Lung (tissue), 12 donors: ENCODE data around the gene PLEKHG4B. TPM values are rescaled to one million over a fixed set of nuclear protein-coding genes. Genes with fewer than 3 reads are reported as not detected.
"Not testable (repeated sequence)": the region's sequence is repeated elsewhere in the genome, so short reads cannot be mapped to it uniquely, and the experiment has no call there.

ENCODE experiments used
- ATAC-seq: fragments of 200-7000 bp; cut with Tn5 transposase; one replicate; pipeline ENCODE4 v1.9.1; 2020; ENCODE audit warnings: moderate number of reproducible peaks; ENCODE audit not compliant: insufficient read depth, low FRiP score
- DNase-seq, 3 donors: peaks; one replicate each; pipeline ENCODE4 v3.0.0-alpha.2; 2013 to 2017
- H3K27ac ChIP-seq, 2 donors: one replicate each; pipeline ENCODE4 v1.5.1; 2013; ENCODE audit warnings: mild to moderate bottlenecking in 2 of 2, moderate library complexity in 2 of 2, control low read depth in 1 of 2, inconsistent platforms in 1 of 2, low read depth in 1 of 2, low read length in 1 of 2
- H3K27me3 ChIP-seq, 3 donors: one replicate each; pipeline ENCODE4 v1.5.1; 2013; ENCODE audit warnings: low read length in 2 of 3; ENCODE audit not compliant: control insufficient read depth in 3 of 3, insufficient read depth in 3 of 3
- H3K36me3 ChIP-seq, 4 donors: one replicate each; pipeline ENCODE4 v1.5.1; 2013; ENCODE audit warnings: low read length in 4 of 4, mild to moderate bottlenecking in 1 of 4, moderate library complexity in 1 of 4; ENCODE audit not compliant: control insufficient read depth in 4 of 4, insufficient read depth in 4 of 4
- H3K4me1 ChIP-seq, 5 donors: one replicate each; pipeline ENCODE4 v1.5.1; 2013; ENCODE audit warnings: low read length in 5 of 5, mild to moderate bottlenecking in 2 of 5, moderate library complexity in 1 of 5; ENCODE audit not compliant: control insufficient read depth in 5 of 5, insufficient read depth in 5 of 5
- H3K4me3 ChIP-seq: one replicate; pipeline ENCODE4 v1.5.1; 2013; ENCODE audit warnings: mild to moderate bottlenecking, control low read depth, moderate library complexity
- H3K9ac ChIP-seq, 2 donors: one replicate each; pipeline ENCODE4 v1.5.1; 2013; ENCODE audit warnings: low read length in 2 of 2, control low read depth in 1 of 2; ENCODE audit not compliant: insufficient read depth in 1 of 2
- H3K9me3 ChIP-seq, 4 donors: one replicate each; pipeline ENCODE4 v1.5.1; 2013; ENCODE audit warnings: low read length in 3 of 4, mild to moderate bottlenecking in 1 of 4, moderate library complexity in 1 of 4; ENCODE audit not compliant: control insufficient read depth in 4 of 4, insufficient read depth in 3 of 4
- WGBS, 2 donors: extraction: QIAGEN DNeasy Blood & Tissue Kit; methylation state at CpG; one replicate each; pipeline ENCODE4 v1.1.7; 2013; 5-methylcytosine and 5-hydroxymethylcytosine counted together
- polyA plus RNA-seq, 2 donors: library from polyadenylated mRNA; stranded (reverse); fragments of 200-250 nt; gene quantifications; one replicate each; pipeline ENCODE4 v1.2.1, GENCODE V29; 2013
- total RNA-seq, 2 donors: library from RNA; depleted of rRNA in 1 of 2; stranded (reverse); fragments of >200 nt in 1 of 2; gene quantifications; one replicate each; pipeline ENCODE4 v1.2.1, GENCODE V29; 2014 to 2021
- TF ChIP-seq, protein P1 (sequence below): IDR thresholded peaks from 2 replicates; pipeline ENCODE4 v1.5.1; 2012; ENCODE audit warnings: mild to moderate bottlenecking; ENCODE audit errors: control extremely low read depth, extremely low read depth
- donor health status: control.
- donor health status: control.
- donor health status: Bipolar disorder and iron deficiency.
- donor health status: healthy.
- donor health status: DM: yes; HTN: yes; CAD: no.

Gene PLEKHG4B
- total and polyA plus RNA-seq, 4 donors = 0.24 to 4.7 (median 3.0) TPM

DNA sequence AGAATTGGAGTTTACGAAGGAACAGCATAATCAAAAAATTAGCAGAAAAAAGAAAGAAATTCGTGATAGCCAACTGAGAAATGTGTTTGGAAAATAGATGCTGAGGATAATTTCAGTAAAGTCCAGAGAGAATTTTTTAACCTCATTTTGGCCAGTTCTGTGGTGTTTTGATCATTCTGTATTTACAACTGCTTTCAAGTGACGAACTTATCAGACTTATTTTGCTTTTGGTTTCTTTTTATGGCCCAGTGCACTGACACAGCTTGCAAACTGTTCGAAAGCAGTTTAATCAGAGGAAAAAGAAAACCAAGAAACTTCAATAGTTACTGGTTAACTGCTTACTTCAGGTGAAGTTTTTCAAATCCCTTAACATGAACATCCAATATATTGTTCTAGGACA lies 128.0 kb downstream of the PLEKHG4B start:
- H3K27ac ChIP-seq = peak overlapping the region in 1 of 2 donors; percentile 17
- H3K36me3 ChIP-seq = peaks cover 0 to 9% (median 5%) of the 10 kb centered on the region in 4 donors
- TF ChIP-seq, protein P1, sequence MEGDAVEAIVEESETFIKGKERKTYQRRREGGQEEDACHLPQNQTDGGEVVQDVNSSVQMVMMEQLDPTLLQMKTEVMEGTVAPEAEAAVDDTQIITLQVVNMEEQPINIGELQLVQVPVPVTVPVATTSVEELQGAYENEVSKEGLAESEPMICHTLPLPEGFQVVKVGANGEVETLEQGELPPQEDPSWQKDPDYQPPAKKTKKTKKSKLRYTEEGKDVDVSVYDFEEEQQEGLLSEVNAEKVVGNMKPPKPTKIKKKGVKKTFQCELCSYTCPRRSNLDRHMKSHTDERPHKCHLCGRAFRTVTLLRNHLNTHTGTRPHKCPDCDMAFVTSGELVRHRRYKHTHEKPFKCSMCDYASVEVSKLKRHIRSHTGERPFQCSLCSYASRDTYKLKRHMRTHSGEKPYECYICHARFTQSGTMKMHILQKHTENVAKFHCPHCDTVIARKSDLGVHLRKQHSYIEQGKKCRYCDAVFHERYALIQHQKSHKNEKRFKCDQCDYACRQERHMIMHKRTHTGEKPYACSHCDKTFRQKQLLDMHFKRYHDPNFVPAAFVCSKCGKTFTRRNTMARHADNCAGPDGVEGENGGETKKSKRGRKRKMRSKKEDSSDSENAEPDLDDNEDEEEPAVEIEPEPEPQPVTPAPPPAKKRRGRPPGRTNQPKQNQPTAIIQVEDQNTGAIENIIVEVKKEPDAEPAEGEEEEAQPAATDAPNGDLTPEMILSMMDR = no peak
- H3K4me1 ChIP-seq = peaks cover 3 to 15% (median 5%) of the 10 kb centered on the region in 5 donors
- WGBS, 2 donors = 21 to 27% methylated on average over 4 of the region's 4 CpGs
- no peaks in the 10 kb centered on the region for H3K9me3 ChIP-seq
- no peak overlapping the region for H3K4me3 ChIP-seq
- no peaks in the 10 kb centered on the region for H3K27me3 ChIP-seq
- DNase-seq (peak in 1 of 3 donors; percentile 15), ATAC-seq (no peak)
- peak overlapping the region in 1 of 2 donors; percentile 23 for H3K9ac ChIP-seq

DNA sequence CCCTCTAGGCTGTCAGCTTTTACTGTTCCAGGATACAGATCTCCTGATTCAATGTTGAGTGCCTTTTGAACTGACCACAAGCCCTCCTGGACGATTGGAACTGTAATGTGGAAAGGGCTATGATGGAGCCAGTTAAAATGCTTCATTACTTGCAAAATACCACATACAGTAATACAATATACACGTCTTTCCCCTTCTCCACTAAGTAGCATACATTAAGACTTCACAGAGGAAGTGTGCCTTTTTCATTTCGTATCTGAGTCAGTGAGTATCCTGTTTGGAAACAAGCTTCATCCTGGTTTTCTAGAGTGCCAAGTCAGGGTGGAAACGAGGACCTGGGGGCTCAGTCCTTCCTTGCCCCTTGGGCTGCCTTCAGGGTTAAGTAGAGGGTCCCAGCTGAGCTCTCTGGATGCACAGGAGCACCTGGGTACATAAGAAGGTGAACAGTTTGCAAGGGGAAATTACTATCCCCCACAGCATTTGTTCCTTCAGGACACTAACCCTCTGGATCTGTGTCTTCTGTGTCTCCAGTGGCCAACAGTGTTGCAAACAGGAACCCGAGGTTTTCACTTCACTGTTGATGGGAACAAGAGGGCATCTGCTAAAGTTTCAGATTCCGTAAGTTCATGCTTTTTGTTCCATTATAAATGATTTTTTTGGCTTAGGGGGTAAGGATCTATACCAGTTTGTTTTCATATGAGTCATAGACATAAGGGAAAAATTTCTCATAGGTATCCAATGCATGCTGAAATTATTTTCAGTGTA lies 131.2 kb downstream of the PLEKHG4B start:
- not testable (repeated sequence) for H3K9me3 ChIP-seq, H3K9ac ChIP-seq, H3K27me3 ChIP-seq, ATAC-seq, H3K27ac ChIP-seq, DNase-seq, H3K4me3 ChIP-seq
- 23 to 47% methylated on average over 6 of the region's 6 CpGs for WGBS, 2 donors
- peaks cover 3 to 30% (median 25%) of the 10 kb centered on the region in 4 donors for H3K36me3 ChIP-seq
- peaks cover 3 to 15% (median 5%) of the 10 kb centered on the region in 5 donors for H3K4me1 ChIP-seq

DNA sequence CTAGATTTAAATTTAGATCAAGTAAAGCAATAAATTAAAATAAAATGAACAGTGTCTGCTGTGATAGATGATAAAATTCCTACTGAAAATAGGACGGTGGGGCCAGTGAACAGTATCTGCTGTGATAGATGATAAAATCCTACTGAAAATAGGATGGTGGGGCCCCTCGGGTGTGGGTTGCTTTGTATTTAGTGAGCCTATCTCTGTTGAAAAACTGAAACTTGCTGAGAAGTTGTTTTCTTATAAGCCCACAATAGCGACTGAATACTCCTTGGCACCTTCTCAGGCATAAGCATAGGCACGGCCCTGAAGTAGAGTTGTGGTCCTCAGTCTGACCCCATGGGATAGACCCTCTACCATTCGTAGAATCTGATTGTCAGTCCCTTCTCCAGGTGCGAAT lies 131.8 kb downstream of the PLEKHG4B start:
- Histone ChIP-seq H3K4me3 (no peak overlapping the region), H3K36me3 (peaks cover 7 to 34% (median 27%) of the 10 kb centered on the region in 4 donors), H3K4me1 (peaks cover 3 to 15% (median 5%) of the 10 kb centered on the region in 5 donors), H3K27ac (no peak overlapping the region), H3K9ac (no peak overlapping the region), H3K27me3 (no peaks in the 10 kb centered on the region), H3K9me3 (no peaks in the 10 kb centered on the region)
- TF ChIP-seq, protein P1 = no peak
- 71 to 72% methylated on average over 6 of the region's 6 CpGs for WGBS, 2 donors
- ATAC-seq (no peak), DNase-seq (no peak)

DNA sequence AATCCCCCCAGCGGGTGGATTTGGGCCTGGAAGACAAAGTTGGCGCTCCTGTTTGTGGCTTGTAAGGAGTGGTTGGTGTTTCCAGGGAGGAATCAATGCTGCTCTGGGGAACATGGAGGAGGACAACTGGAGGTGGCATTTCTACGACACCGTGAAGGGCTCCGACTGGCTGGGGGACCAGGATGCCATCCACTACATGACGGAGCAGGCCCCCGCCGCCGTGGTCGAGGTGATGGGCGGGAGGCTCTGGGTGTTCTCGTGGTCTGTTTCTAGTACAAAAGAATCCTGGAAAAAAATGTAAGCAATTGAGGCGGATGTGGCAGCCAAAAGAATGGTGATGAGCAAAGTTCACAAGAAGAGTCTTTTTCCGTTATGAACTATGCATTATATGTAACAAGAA lies 133.4 kb downstream of the PLEKHG4B start:
- Histone ChIP-seq H3K27ac (no peak overlapping the region), H3K4me1 (peaks cover 0 to 7% (median 1%) of the 10 kb centered on the region in 5 donors), H3K4me3 (no peak overlapping the region), H3K27me3 (no peaks in the 10 kb centered on the region), H3K36me3 (peaks cover 14 to 41% (median 30%) of the 10 kb centered on the region in 4 donors), H3K9ac (no peak overlapping the region), H3K9me3 (no peaks in the 10 kb centered on the region)
- ATAC-seq = no peak
- 97% methylated on average over 14 of the region's 14 CpGs for WGBS, 2 donors
- no peak for DNase-seq
- TF ChIP-seq, protein P1 = no peak

DNA sequence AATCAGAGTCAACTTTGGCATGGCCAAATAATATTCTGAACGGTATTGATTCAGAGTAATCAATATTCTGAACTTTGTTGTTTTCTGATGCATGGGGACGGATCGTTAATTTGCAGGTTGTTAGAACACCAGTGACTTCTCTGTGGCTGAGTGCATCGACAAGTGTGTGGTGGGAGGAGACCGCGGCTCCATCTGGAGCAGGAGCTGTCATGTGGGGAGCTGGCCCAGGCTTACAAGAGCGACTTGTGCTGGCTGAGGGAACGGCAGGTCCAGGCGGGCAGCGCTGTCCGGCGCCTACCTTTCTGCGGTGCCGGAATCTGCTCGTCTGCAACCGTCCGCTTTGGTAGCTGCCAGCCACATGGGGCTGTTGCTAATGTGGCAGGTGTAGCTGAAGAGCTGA lies 135.4 kb downstream of the PLEKHG4B start:
- not testable (repeated sequence) for H3K9me3 ChIP-seq, ATAC-seq, H3K4me1 ChIP-seq, H3K9ac ChIP-seq, H3K27ac ChIP-seq, H3K4me3 ChIP-seq, DNase-seq, H3K27me3 ChIP-seq
- H3K36me3 ChIP-seq = peaks cover 24 to 47% (median 36%) of the 10 kb centered on the region in 4 donors
- WGBS, 2 donors = 92 to 95% methylated on average over 12 to 14 of the region's 17 CpGs
